Measurements from ENCODE around the gene DGKD.

DNA sequence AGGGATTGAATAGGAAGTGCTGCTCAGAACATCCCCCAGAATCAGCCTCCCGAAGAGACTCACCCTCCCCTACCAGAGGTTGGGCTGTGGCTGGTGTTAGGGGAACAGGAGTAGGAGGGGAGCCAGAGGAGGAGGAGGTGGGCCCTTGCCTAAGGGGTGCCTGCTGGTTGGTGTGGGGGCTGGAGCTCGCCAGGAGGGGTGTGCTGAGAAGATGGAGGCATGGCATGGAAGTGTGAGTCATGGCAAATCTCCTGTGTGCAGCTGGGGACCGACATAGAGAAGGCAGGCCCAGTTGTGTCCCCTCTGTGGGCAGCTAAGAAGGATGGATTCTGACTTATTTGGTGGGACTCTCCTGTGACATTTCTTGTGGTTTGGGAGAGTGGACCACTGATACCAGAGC is 73.7 kb downstream of the DGKD start:
- TF ChIP-seq ZNF274 (IDR thresholded peaks at IDR 0.05; ENCODE audit: low read depth, low read length) (no peak), YY1 (IDR thresholded peaks at IDR 0.05; ENCODE audit: insufficient read depth, insufficient read length) (no peak)

Data from NT2/D1 (cell line).